ENCODE results near the gene CLEC6A.

- TF ChIP-seq POLR2A (IDR thresholded peaks at IDR 0.05), result no peak
- TF ChIP-seq, protein P1, sequence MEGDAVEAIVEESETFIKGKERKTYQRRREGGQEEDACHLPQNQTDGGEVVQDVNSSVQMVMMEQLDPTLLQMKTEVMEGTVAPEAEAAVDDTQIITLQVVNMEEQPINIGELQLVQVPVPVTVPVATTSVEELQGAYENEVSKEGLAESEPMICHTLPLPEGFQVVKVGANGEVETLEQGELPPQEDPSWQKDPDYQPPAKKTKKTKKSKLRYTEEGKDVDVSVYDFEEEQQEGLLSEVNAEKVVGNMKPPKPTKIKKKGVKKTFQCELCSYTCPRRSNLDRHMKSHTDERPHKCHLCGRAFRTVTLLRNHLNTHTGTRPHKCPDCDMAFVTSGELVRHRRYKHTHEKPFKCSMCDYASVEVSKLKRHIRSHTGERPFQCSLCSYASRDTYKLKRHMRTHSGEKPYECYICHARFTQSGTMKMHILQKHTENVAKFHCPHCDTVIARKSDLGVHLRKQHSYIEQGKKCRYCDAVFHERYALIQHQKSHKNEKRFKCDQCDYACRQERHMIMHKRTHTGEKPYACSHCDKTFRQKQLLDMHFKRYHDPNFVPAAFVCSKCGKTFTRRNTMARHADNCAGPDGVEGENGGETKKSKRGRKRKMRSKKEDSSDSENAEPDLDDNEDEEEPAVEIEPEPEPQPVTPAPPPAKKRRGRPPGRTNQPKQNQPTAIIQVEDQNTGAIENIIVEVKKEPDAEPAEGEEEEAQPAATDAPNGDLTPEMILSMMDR (IDR thresholded peaks at IDR 0.05), result no peak
These were observed 62.2 kb downstream of the CLEC6A start for GRCh38 chr12:8517971-8518370.
